IPS-20b (cell line): ENCODE results near the gene PPP2R2B.

Experiments used
- H3K27ac ChIP-seq: one replicate; pipeline ENCODE4 v1.5.1; 2013; ENCODE audit warnings: low read length
- H3K27me3 ChIP-seq: 2 replicates; pipeline ENCODE4 v1.6.1; 2013; ENCODE audit warnings: mild to moderate bottlenecking, low read length, inconsistent platforms; ENCODE audit not compliant: insufficient read depth
- H3K36me3 ChIP-seq: 2 replicates; pipeline ENCODE4 v1.6.1; 2013; ENCODE audit warnings: low read depth, mild to moderate bottlenecking, inconsistent platforms, low read length, moderate library complexity; ENCODE audit not compliant: insufficient read depth
- H3K4me1 ChIP-seq: 2 replicates; pipeline ENCODE4 v1.6.1; 2013; ENCODE audit warnings: mild to moderate bottlenecking, control low read depth, inconsistent platforms, low read length, moderate library complexity; ENCODE audit not compliant: insufficient read depth
- H3K4me3 ChIP-seq: 2 replicates; pipeline ENCODE4 v1.5.1; 2013; ENCODE audit warnings: mild to moderate bottlenecking, low read length, inconsistent platforms
- H3K9ac ChIP-seq: 2 replicates; pipeline ENCODE4 v1.6.1; 2013; ENCODE audit warnings: low read depth, mild to moderate bottlenecking, inconsistent platforms, low read length, moderate library complexity
- H3K9me3 ChIP-seq: 2 replicates; pipeline ENCODE4 v1.6.1; 2013; ENCODE audit warnings: mild to moderate bottlenecking, low read depth, low read length, inconsistent platforms; ENCODE audit not compliant: insufficient read depth

PPP2R2B gene

DNA sequence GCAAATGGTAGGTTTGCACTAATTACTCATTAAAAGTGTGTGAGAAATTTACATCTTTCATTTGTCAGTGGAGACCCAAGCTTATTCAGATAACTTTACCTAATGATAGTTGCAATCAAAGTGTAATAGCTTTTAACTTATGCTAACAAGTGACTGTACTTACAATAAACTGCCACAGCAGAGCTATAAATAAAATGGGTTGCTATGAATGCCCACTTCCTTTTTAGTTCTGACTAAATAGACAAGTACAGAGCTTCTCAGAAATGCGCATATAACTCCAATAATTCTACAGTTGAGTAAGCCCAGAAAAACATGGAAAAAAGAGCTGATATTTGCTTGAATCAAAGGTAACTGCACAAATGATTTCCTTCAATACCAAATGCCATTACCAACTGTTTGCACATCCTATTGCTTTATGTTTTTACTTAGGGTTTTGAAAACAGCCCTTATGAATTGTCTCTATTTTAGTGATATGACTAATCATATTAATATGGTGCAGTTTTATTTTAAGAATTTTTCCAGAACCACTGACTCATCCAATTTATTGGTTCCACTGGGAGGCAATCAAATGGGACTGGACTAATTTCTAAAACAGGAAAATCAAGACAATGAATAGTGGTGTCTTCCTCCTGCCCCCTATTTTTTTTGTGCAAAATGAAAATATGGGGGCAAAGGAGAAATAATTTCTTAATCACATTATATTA lies 84.1 kb downstream of the PPP2R2B start:
- H3K9ac ChIP-seq: no peak overlapping the region
- H3K4me3 ChIP-seq: no peak overlapping the region
- H3K36me3 ChIP-seq: no peaks in the 10 kb centered on the region
- no peak overlapping the region for H3K27ac ChIP-seq
- 0 out of 2 replicates have a peak, but pooled peaks cover 3% of the 10 kb centered on the region for H3K27me3 ChIP-seq
- no peaks in the 10 kb centered on the region for H3K9me3 ChIP-seq
- peaks cover 57% of the 10 kb centered on the region for H3K4me1 ChIP-seq

DNA sequence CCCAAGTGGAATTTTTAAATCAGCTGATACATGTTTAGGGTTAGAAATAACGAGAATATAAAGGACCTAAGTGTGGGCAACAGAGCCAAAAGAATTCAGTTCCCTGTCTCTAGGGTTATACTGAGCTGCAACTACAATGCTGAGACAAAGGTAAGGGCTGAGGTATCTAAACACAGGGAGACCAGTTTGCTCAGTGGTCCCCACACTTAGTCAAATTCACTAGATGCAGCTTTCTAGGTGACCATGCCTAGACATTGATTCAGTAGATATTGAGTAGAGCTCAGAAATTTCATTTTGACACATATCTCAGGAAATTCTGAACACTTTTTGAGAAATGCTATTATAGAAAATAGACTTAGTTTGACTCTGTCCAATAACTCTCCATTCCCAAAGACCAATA lies 84.8 kb downstream of the PPP2R2B start:
- H3K27ac ChIP-seq: no peak overlapping the region
- H3K9me3 ChIP-seq: no peaks in the 10 kb centered on the region
- no peaks in the 10 kb centered on the region for H3K36me3 ChIP-seq
- no peak overlapping the region for H3K9ac ChIP-seq
- H3K4me3 ChIP-seq: no peak overlapping the region
- 0 out of 2 replicates have a peak, but pooled peaks cover 3% of the 10 kb centered on the region for H3K27me3 ChIP-seq
- H3K4me1 ChIP-seq: peaks cover 56% of the 10 kb centered on the region

DNA sequence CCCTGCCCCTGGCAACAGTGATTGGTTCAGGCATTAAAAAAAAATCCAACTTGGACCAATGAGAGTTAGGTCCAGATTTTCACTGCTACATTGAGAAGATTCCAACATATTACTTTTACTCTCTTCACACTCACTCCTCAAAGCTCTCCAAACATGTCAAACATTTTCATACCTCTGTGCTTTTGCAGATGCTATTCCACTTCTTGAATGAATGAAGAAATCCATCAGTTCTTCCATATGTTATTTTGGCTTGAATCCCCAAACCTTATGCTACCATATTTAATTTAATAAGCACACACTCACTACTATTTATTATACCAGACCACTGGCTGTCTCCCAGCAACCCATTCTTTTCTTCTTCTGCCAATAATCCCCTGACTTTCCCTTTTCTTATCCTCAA lies 87.1 kb downstream of the PPP2R2B start:
- H3K36me3 ChIP-seq: no peaks in the 10 kb centered on the region
- H3K27ac ChIP-seq: no peak overlapping the region
- H3K27me3 ChIP-seq: no peaks in the 10 kb centered on the region
- H3K4me3 ChIP-seq: no peak overlapping the region
- no peak overlapping the region for H3K9ac ChIP-seq
- H3K9me3 ChIP-seq: no peaks in the 10 kb centered on the region
- peaks cover 49% of the 10 kb centered on the region for H3K4me1 ChIP-seq

DNA sequence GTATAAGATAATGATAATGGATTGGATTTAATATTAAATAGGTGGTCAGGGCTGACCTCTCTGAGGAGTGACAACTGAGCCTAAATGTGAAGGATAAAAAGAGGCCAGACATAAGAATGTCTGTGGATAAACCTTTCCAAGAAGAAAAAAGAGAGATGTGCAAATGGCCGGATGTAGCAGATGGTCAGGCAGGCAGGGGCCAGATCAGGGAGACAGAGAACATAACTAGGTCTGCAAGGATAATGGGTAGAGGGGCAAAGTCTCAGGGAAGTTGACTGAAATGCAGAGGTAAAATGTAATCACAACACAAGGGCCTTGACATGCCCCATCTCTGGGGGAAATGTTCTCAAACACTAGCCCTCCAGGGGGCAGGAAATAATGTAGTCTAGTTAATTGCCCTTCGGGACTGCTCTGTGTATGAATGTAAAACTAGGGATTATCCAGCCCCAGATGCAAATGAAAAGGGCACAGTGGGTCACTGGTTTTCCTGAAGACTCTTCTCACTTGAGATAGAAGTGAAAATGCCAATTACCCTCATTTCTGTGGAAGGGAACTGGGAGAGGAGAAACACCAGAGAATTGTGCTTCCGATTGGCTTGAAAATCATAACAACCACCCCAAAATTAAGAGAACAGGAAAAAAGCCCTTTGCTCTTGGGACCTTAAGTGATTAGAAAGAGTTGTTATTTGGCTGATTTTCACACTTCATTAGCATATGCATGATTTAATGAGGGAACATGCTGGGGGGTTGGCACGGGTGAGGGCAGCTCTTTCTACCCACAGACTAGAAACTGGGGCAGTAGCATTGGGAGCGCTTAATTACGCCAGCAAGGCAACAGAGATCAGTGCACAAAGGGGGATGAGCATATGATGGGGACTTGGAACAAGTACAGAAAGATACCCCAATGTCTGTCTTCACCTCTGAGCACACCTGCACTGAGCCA lies 88.6 kb downstream of the PPP2R2B start:
- Histone ChIP-seq H3K27me3 (no peaks in the 10 kb centered on the region), H3K4me1 (peaks cover 43% of the 10 kb centered on the region), H3K4me3 (peak overlapping the region; percentile 51), H3K9me3 (no peaks in the 10 kb centered on the region), H3K9ac (peak overlapping the region; percentile 61), H3K36me3 (no peaks in the 10 kb centered on the region), H3K27ac (peak overlapping the region; percentile 31)

DNA sequence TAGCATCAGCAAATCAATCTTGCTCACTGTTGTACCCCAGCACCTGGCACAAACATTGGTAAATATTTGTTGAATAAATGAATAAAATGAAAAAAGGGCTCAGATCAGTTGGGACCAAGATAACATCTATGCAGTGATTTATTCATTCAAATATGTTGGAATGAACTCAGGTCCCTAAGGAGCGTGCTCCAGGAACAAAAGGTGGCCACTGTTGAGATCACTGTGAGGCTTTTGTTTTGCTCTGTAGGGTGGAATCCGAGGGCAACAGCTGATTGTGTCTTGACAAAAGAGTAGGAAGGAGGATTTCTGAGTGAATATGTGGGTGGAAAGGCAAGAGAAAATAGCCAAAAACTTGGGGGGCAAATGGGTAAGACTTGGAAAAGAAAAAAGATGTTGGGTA lies 89.7 kb downstream of the PPP2R2B start:
- H3K9ac ChIP-seq: peak overlapping the region; percentile 63
- H3K36me3 ChIP-seq: no peaks in the 10 kb centered on the region
- H3K9me3 ChIP-seq: no peaks in the 10 kb centered on the region
- no peaks in the 10 kb centered on the region for H3K27me3 ChIP-seq
- peaks cover 43% of the 10 kb centered on the region for H3K4me1 ChIP-seq
- peak overlapping the region; percentile 51 for H3K4me3 ChIP-seq
- H3K27ac ChIP-seq: peak overlapping the region; percentile 72

DNA sequence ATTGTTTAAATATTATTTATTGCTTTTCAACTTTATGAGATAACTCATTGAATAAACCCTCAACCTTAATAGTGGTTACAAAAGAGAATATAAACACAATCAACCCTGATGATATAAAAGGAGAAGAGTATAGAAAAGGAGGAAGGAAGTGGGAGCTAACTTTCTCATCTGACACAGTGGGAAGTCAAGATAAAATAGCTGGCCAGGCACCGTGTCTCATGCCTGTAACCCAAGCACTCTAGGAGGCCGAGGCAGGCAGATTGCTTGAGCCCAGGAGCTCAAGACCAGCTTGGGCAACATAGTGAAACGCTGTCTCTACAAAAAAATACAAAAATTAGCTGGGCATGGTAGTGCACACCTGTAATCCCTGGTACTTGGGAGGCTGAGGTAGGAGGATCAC lies 93.5 kb downstream of the PPP2R2B start:
- Histone ChIP-seq H3K27me3 (no peaks in the 10 kb centered on the region), H3K9me3 (no peaks in the 10 kb centered on the region), H3K27ac (no peak overlapping the region), H3K9ac (no peak overlapping the region), H3K4me3 (no peak overlapping the region), H3K36me3 (0 out of 2 replicates have a peak, but pooled peaks cover 3% of the 10 kb centered on the region), H3K4me1 (peaks cover 33% of the 10 kb centered on the region; the same call in 1 of the 2 replicates)

DNA sequence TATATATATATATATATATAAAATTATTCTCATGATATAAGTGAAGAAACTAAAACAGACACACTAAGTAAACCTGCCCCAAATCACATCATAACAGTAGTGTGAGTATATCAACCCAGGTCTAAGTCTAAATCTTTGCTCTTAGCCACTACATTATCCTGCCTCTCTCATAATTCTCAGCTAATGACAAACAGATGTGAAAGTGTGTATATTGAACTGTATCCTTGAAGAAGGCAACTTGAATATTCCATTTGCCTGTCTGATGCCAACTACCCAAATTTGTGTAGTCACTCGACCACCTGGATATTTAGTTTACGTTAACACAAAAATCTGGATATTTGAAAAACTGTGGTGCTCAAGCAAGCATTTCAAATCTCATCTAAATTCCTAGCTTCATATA lies 97.4 kb downstream of the PPP2R2B start:
- Histone ChIP-seq H3K27me3 (no peaks in the 10 kb centered on the region), H3K9ac (no peak overlapping the region), H3K36me3 (0 out of 2 replicates have a peak, but pooled peaks cover 3% of the 10 kb centered on the region), H3K4me3 (no peak overlapping the region), H3K27ac (no peak overlapping the region), H3K4me1 (peaks cover 12% of the 10 kb centered on the region; the same call in 1 of the 2 replicates), H3K9me3 (no peaks in the 10 kb centered on the region)

DNA sequence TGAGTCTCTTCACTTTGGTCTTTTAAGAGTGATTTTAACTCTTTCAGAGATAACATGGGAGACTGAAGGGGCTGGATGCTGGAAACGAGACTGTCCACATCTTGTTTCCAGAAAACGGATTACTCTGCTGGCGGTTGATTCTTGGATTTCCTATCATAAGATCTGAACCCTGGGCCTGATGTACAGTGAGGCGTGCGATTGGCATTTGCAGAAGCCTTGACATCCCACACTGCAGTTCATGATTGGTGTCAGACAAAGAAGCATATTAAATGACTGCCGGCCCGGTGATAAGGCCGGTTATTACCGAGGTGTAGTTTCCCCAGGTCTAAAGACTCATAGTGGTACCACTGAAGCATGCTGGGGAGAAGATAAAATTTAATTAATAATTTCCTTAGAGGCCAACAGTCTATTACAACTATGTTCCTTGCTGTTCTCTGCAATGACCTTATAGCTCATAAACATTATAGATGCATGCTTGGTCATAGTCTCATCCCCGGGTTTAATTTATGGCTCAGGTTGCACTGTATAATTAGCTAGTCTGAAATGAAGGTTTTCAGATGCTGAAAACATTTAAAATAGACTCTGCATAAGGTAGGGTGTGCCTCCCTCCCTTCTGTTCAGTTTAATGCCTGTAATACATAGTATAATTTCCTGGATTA lies 99.2 kb downstream of the PPP2R2B start:
- H3K27ac ChIP-seq: no peak overlapping the region

DNA sequence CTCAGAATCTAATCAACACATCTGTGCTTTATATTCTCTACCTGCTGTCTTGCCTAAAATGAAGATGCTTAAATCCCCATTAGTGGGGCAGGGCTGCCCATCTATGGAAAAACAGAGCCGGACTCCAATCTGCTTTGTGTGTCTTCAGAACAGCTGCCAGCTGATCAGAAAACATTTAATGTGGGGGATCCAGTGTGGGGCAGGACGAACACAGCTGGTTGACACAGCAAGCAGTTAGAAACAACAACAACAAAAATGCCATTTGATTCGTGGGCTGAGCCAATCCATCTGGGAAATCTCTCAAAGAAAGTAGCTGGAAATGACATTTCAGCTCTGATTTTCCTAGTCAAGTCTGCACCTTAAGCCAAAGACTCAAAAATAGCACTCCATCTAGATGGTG lies 99.8 kb downstream of the PPP2R2B start:
- Histone ChIP-seq H3K36me3 (0 out of 2 replicates have a peak, but pooled peaks cover 3% of the 10 kb centered on the region), H3K27ac (no peak overlapping the region), H3K9me3 (no peaks in the 10 kb centered on the region), H3K4me1 (peaks cover 12% of the 10 kb centered on the region; the same call in 1 of the 2 replicates), H3K9ac (no peak overlapping the region; the same call in 1 of the 2 replicates), H3K27me3 (no peaks in the 10 kb centered on the region), H3K4me3 (no peak overlapping the region)

More for the DNA sequence above, 99.2 kb downstream of the PPP2R2B start:
- peaks cover 12% of the 10 kb centered on the region; the same call in 1 of the 2 replicates for H3K4me1 ChIP-seq
- no peak overlapping the region for H3K4me3 ChIP-seq
- H3K9ac ChIP-seq: no peak overlapping the region; the same call in 1 of the 2 replicates
- H3K36me3 ChIP-seq: 0 out of 2 replicates have a peak, but pooled peaks cover 3% of the 10 kb centered on the region
- no peaks in the 10 kb centered on the region for H3K9me3 ChIP-seq
- H3K27me3 ChIP-seq: no peaks in the 10 kb centered on the region

DNA sequence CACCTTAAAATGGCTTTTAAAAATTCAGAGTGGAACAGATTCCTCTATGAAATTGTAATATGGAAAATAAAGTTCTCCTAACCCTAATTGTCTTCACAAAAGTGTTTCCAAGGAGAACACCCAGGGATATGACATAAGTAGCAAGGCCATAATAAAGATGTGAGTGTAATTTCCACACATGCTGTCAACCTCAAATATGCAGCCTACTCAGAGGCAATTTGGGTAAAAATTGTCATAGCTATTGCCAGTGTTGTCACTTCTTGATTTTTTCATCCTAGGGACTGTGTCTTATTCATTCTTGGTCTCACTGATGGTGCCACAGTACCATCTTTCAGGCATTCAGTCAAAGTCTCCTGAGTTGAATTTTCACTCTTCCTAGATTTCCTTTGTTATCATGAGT lies 100.3 kb downstream of the PPP2R2B start:
- Histone ChIP-seq H3K27me3 (no peaks in the 10 kb centered on the region), H3K4me3 (no peak overlapping the region), H3K9ac (no peak overlapping the region), H3K9me3 (no peaks in the 10 kb centered on the region), H3K36me3 (0 out of 2 replicates have a peak, but pooled peaks cover 3% of the 10 kb centered on the region), H3K27ac (no peak overlapping the region), H3K4me1 (peaks cover 15% of the 10 kb centered on the region; the same call in 1 of the 2 replicates)

DNA sequence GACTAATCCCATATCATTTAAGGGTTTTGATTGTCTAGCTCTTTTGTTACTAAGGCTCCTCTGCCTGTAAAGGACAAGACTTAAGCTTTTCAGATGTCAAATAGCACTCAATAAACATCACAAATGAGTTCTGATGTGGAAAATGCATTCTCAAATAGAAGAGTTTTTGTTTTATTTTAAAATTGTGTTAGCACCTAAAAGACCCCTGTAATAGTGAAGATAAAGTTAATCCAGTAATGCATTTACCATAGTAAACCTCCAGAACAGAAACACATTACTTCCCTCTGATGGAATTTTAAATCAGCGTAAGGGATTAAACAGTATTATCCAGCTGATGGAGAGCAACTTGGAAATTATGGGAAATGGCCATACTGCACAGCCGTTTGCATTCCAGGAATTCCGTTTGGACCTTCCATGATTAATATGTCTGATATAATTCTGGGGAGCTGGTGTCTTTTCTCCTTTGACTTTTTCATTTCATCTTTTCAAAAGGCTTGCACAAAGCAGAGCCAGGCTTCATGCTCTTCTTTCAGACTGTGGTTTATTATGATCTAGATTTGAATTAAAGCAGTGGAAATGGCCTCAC lies 105.6 kb downstream of the PPP2R2B start:
- Histone ChIP-seq H3K27me3 (no peaks in the 10 kb centered on the region), H3K4me3 (no peak overlapping the region), H3K9ac (no peak overlapping the region; the same call in 1 of the 2 replicates), H3K9me3 (no peaks in the 10 kb centered on the region), H3K36me3 (no peaks in the 10 kb centered on the region), H3K4me1 (peaks cover 10% of the 10 kb centered on the region; the same call in 1 of the 2 replicates), H3K27ac (no peak overlapping the region)
